ENCODE measurements around the gene KYNU.

DNA sequence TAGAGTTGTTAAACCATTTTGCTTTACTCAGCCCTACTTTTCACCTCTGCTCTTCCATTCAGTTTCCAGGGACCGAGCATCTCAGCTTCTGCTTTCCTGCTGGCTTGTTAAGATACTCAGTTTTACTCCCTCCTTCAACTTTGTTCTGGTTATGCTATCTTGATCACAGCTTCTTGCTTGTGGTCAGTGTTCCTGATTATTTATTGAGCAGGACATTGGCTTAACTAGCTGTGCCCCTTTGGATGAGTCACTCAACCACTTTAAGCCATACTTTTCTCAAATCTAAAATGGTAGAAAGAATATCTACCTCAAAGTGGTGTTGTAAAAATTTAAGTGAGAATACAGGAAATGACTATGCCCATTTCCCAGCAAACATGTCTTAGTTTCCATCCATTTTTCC lies 124.0 kb downstream of the KYNU start:
- TF ChIP-seq, protein P1, sequence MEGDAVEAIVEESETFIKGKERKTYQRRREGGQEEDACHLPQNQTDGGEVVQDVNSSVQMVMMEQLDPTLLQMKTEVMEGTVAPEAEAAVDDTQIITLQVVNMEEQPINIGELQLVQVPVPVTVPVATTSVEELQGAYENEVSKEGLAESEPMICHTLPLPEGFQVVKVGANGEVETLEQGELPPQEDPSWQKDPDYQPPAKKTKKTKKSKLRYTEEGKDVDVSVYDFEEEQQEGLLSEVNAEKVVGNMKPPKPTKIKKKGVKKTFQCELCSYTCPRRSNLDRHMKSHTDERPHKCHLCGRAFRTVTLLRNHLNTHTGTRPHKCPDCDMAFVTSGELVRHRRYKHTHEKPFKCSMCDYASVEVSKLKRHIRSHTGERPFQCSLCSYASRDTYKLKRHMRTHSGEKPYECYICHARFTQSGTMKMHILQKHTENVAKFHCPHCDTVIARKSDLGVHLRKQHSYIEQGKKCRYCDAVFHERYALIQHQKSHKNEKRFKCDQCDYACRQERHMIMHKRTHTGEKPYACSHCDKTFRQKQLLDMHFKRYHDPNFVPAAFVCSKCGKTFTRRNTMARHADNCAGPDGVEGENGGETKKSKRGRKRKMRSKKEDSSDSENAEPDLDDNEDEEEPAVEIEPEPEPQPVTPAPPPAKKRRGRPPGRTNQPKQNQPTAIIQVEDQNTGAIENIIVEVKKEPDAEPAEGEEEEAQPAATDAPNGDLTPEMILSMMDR (IDR thresholded peaks at IDR 0.05) = no peak
- TF ChIP-seq POLR2A (IDR thresholded peaks at IDR 0.05) = no peak

Measured in tibial nerve (tissue), 3 donors.